HEK293T (cell line): ENCODE data around the gene RPH3AL.

Experiments used
- BHLHE40 ChIP-seq: fragments of 450-650 bp; IDR thresholded peaks from 2 replicates; pipeline ENCODE4 v1.6.1; 2016; ENCODE audit warnings: mild to moderate bottlenecking, moderate library complexity, borderline replicate concordance
- SP1 ChIP-seq: fragments of 450-650 bp; IDR thresholded peaks from 2 replicates; pipeline ENCODE4 v1.6.1; 2017

GRCh38 chr17:170130-170670 is 182.4 kb downstream of the RPH3AL start:
- TF ChIP-seq SP1 (no peak), BHLHE40 (no peak)
